H1 (cell line): ENCODE measurements around the gene SLTM.
A peak's percentile ranks its signal among the peaks of the same experiment; 100 is the strongest.

Source experiments
- CEBPB ChIP-seq: IDR thresholded peaks from 2 replicates; pipeline ENCODE4 v1.6.1; 2012; ENCODE audit warnings: low read depth, low read length
- EGR1 ChIP-seq: IDR thresholded peaks from 2 replicates; pipeline ENCODE4 v1.6.1; 2011; ENCODE audit warnings: low read depth, low read length, borderline replicate concordance
- EZH2 ChIP-seq: fragments of 200-600 bp; sonication (generic); IDR thresholded peaks from 2 replicates; pipeline ENCODE4 v1.7.1; 2012; ENCODE audit warnings: low read depth, mild to moderate bottlenecking, moderate library complexity, low read length, inconsistent platforms; ENCODE audit not compliant: severe bottlenecking
- POLR2A ChIP-seq, 2 experiments: IDR thresholded peaks; 1 replicate in 1 of 2; 2 replicates in 1 of 2; pipeline ENCODE4 v1.6.1; 2011; ENCODE audit warnings: low read depth in 2 of 2, low read length in 2 of 2, mild to moderate bottlenecking in 2 of 2; ENCODE audit errors: control extremely low read depth in 1 of 2
- POLR2AphosphoS5 ChIP-seq: IDR thresholded peaks from 2 replicates; pipeline ENCODE4 v1.6.1; 2011; ENCODE audit warnings: low read depth, low read length
- RAD21 ChIP-seq, 2 experiments: IDR thresholded peaks in 1 of 2; conservative IDR thresholded peaks in 1 of 2; 2 replicates each; pipeline ENCODE4 v1.6.1; 2011; ENCODE audit warnings: low read depth in 2 of 2, low read length in 2 of 2, improper control_type of control experiment in 1 of 2, inconsistent platforms in 1 of 2, mild to moderate bottlenecking in 1 of 2, moderate library complexity in 1 of 2
- RNF2 ChIP-seq: fragments of 200-900, 300-1000 bp; sonication (generic); IDR thresholded peaks from 2 replicates; pipeline ENCODE4 v1.7.1; 2016; ENCODE audit warnings: borderline replicate concordance, low read depth, mild to moderate bottlenecking, antibody characterized with exemption, low read length; ENCODE audit not compliant: poor library complexity, severe bottlenecking; ENCODE audit errors: missing control alignments
- SIN3A ChIP-seq, 2 experiments: IDR thresholded peaks in 1 of 2; conservative IDR thresholded peaks in 1 of 2; 2 replicates each; pipeline ENCODE4 v1.6.1; 2011 to 2012; ENCODE audit warnings: low read length in 2 of 2, improper control_type of control experiment in 1 of 2, low read depth in 1 of 2, mild to moderate bottlenecking in 1 of 2
- SP1 ChIP-seq: IDR thresholded peaks from 2 replicates; pipeline ENCODE4 v1.6.1; 2011; ENCODE audit warnings: low read depth, low read length
- SP2 ChIP-seq: IDR thresholded peaks from 2 replicates; pipeline ENCODE4 v1.6.1; 2012; ENCODE audit warnings: mild to moderate bottlenecking, low read length, inconsistent platforms
- SUZ12 ChIP-seq: fragments of 200-600 bp; sonication (generic); IDR thresholded peaks from 2 replicates; pipeline ENCODE4 v1.6.1; 2012; ENCODE audit warnings: mild to moderate bottlenecking, inconsistent platforms, low read length, moderate library complexity, mixed read lengths
- TF ChIP-seq, protein P1 (sequence below): IDR thresholded peaks from 2 replicates; pipeline ENCODE4 v1.6.1; 2012; ENCODE audit warnings: inconsistent platforms
- TF ChIP-seq, protein P2 (sequence below), 3 experiments: IDR thresholded peaks; 1 replicate in 2 of 3; 2 replicates in 1 of 3; pipeline versions ENCODE4 v1.5.1 to v1.6.1; 2011; ENCODE audit warnings: low read length in 3 of 3, mild to moderate bottlenecking in 3 of 3, inconsistent platforms in 2 of 3, low read depth in 1 of 3, moderate library complexity in 1 of 3; ENCODE audit not compliant: insufficient read depth in 1 of 3; ENCODE audit errors: control extremely low read depth in 1 of 3

DNA sequence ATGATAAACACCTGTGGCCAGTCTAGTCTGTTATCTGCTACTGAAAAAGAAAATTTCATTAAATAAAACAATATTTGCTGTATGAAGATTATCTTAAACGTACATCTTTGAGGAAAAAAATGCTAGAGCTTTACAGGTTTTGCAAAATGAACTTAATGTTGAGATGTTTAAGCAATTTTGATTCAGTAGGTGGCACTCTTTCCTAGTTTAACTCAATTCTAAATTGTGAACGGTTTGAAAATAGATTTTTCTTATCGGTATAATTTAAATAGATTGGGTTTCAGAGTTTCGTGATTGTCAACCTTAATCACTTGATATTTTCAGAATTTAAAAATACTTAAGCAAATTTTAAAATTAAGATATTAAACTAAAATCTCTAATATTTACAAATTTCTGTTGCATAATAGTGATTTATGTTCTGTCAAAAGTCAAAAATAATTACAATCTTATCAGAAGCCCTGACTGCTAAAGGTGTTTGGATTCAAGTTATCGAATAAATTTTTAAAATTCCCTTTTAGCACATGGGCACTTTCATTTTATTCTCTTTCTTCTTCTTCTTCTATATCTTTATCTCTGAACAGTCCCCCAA is 47.0 kb upstream of the SLTM start:
- TF ChIP-seq, protein P1, sequence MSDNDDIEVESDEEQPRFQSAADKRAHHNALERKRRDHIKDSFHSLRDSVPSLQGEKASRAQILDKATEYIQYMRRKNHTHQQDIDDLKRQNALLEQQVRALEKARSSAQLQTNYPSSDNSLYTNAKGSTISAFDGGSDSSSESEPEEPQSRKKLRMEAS = no peak
- TF ChIP-seq POLR2AphosphoS5 (no peak), RNF2 (no peak), RAD21 (IDR thresholded peaks at IDR 0.05 in 1 of 2, conservative IDR thresholded peaks at IDR 0.05 in 1 of 2; ENCODE audit: low read depth in 2 of 2, low read length in 2 of 2) (peak in 1 of 2 experiments; percentile 64; a peak in 3 of 4 replicates), SP2 (no peak), EZH2 (no peak), EGR1 (no peak), POLR2A (IDR thresholded peaks at IDR 0.05; ENCODE audit: control extremely low read depth in 1 of 2, low read depth in 2 of 2, low read length in 2 of 2) (no peak), SUZ12 (no peak), SIN3A (conservative IDR thresholded peaks at IDR 0.05 in 1 of 2, IDR thresholded peaks at IDR 0.05 in 1 of 2; ENCODE audit: low read depth in 1 of 2, low read length in 2 of 2) (no peak), SP1 (no peak), CEBPB (no peak)
- TF ChIP-seq, protein P2, sequence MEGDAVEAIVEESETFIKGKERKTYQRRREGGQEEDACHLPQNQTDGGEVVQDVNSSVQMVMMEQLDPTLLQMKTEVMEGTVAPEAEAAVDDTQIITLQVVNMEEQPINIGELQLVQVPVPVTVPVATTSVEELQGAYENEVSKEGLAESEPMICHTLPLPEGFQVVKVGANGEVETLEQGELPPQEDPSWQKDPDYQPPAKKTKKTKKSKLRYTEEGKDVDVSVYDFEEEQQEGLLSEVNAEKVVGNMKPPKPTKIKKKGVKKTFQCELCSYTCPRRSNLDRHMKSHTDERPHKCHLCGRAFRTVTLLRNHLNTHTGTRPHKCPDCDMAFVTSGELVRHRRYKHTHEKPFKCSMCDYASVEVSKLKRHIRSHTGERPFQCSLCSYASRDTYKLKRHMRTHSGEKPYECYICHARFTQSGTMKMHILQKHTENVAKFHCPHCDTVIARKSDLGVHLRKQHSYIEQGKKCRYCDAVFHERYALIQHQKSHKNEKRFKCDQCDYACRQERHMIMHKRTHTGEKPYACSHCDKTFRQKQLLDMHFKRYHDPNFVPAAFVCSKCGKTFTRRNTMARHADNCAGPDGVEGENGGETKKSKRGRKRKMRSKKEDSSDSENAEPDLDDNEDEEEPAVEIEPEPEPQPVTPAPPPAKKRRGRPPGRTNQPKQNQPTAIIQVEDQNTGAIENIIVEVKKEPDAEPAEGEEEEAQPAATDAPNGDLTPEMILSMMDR (IDR thresholded peaks at IDR 0.05; ENCODE audit: control extremely low read depth in 1 of 3, insufficient read depth in 1 of 3, low read depth in 1 of 3, low read length in 3 of 3) = peak in 1 of 3 experiments; percentile 31; a peak in 2 of 4 replicates
